ENCODE measurements around the gene RPTOR.
A peak's percentile ranks its signal among the peaks of the same experiment; 100 is the strongest.

Gene RPTOR

GRCh38 chr17:80689129-80689619, 144.5 kb downstream of the RPTOR start:
- H4K20me1 ChIP-seq (ENCODE audit: insufficient read depth, low read length): no peaks in the 10 kb centered on the region
- H3K4me3 ChIP-seq (ENCODE audit: low read depth, low read length, poor library complexity, severe bottlenecking): no peak overlapping the region
- TF ChIP-seq, protein P1, sequence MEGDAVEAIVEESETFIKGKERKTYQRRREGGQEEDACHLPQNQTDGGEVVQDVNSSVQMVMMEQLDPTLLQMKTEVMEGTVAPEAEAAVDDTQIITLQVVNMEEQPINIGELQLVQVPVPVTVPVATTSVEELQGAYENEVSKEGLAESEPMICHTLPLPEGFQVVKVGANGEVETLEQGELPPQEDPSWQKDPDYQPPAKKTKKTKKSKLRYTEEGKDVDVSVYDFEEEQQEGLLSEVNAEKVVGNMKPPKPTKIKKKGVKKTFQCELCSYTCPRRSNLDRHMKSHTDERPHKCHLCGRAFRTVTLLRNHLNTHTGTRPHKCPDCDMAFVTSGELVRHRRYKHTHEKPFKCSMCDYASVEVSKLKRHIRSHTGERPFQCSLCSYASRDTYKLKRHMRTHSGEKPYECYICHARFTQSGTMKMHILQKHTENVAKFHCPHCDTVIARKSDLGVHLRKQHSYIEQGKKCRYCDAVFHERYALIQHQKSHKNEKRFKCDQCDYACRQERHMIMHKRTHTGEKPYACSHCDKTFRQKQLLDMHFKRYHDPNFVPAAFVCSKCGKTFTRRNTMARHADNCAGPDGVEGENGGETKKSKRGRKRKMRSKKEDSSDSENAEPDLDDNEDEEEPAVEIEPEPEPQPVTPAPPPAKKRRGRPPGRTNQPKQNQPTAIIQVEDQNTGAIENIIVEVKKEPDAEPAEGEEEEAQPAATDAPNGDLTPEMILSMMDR (IDR thresholded peaks at IDR 0.05; ENCODE audit: low read length): no peak
- no peak for TF ChIP-seq EZH2 (IDR thresholded peaks at IDR 0.05; ENCODE audit: borderline replicate concordance, low read length)
- no peaks in the 10 kb centered on the region for H3K9me2 ChIP-seq (ENCODE audit: low read depth, low read length)
- H3K4me1 ChIP-seq (ENCODE audit: insufficient read depth, low read length, severe bottlenecking): peaks cover 32% of the 10 kb centered on the region
- no peak overlapping the region for H3K9ac ChIP-seq (ENCODE audit: low read length)
- no peak overlapping the region for H3K4me2 ChIP-seq (ENCODE audit: low read length)
- H3K9me3 ChIP-seq (ENCODE audit: low read length): no peaks in the 10 kb centered on the region
- no peak overlapping the region for H3K27ac ChIP-seq (ENCODE audit: low read depth, low read length, poor library complexity, severe bottlenecking)
- H3K36me3 ChIP-seq (ENCODE audit: insufficient read depth, low read length): peaks cover 6% of the 10 kb centered on the region; the same call in 1 of the 2 replicates
- no peaks in the 10 kb centered on the region for H3F3A ChIP-seq (ENCODE audit: insufficient read depth, low read length)
- H3K79me2 ChIP-seq (ENCODE audit: insufficient read depth, low read length): no peaks in the 10 kb centered on the region
- H2AFZ ChIP-seq (ENCODE audit: low read length): no peak overlapping the region
- H3K27me3 ChIP-seq (ENCODE audit: insufficient read depth, low read length): no peaks in the 10 kb centered on the region

- no peaks in the 10 kb centered on the region for H3K79me2 ChIP-seq (ENCODE audit: insufficient read depth, low read length)
Measured at GRCh38 chr17:80691784-80692183, 147.1 kb downstream of the RPTOR start.

DNA sequence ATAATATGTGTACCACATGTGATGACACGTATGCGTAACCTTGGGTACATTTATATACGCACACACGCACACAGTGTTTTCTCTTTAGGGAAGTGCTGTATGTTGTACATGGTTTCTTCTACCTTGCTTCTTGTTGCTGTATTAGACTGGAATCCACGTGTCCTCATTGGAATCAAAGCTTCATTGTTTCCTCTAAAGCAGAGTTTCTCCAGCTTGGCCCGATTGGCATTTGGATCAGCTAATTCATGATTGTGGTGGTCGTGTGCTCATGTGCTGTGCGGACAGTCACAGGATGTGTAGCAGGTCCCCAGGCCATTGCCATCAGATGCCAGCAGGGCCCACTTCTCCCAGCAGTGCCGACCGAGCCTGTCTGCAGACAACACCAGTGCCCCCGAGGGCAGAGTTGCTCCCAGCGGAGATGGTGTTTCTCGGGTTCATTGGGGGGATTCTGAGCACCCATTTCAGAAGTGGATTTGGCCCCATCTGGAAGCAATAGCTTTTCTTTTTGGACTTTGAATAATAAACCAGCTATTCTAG, 148.4 kb downstream of the RPTOR start:
- Histone ChIP-seq H3K79me2 (ENCODE audit: insufficient read depth, low read length) (no peaks in the 10 kb centered on the region), H3K36me3 (ENCODE audit: insufficient read depth, low read length) (no peaks in the 10 kb centered on the region), H3K4me3 (ENCODE audit: low read depth, low read length, poor library complexity, severe bottlenecking) (no peak overlapping the region), H3K4me2 (ENCODE audit: low read length) (no peak overlapping the region), H4K20me1 (ENCODE audit: insufficient read depth, low read length) (no peaks in the 10 kb centered on the region), H3K4me1 (ENCODE audit: insufficient read depth, low read length, severe bottlenecking) (peaks cover 54% of the 10 kb centered on the region), H3K27me3 (ENCODE audit: insufficient read depth, low read length) (no peaks in the 10 kb centered on the region), H2AFZ (ENCODE audit: low read length) (no peak overlapping the region), H3K9me3 (ENCODE audit: low read length) (no peaks in the 10 kb centered on the region), H3K27ac (ENCODE audit: low read depth, low read length, poor library complexity, severe bottlenecking) (peak overlapping the region; percentile 55), H3K9me2 (ENCODE audit: low read depth, low read length) (no peaks in the 10 kb centered on the region), H3F3A (ENCODE audit: insufficient read depth, low read length) (no peaks in the 10 kb centered on the region), H3K9ac (ENCODE audit: low read length) (no peak overlapping the region)
- TF ChIP-seq EZH2 (IDR thresholded peaks at IDR 0.05; ENCODE audit: borderline replicate concordance, low read length): no peak
- TF ChIP-seq, protein P1 (IDR thresholded peaks at IDR 0.05; ENCODE audit: low read length): no peak

More at GRCh38 chr17:80691784-80692183, 147.1 kb downstream of the RPTOR start:
- Histone ChIP-seq H3K36me3 (ENCODE audit: insufficient read depth, low read length) (no peaks in the 10 kb centered on the region), H3F3A (ENCODE audit: insufficient read depth, low read length) (no peaks in the 10 kb centered on the region), H3K9me3 (ENCODE audit: low read length) (no peaks in the 10 kb centered on the region), H4K20me1 (ENCODE audit: insufficient read depth, low read length) (no peaks in the 10 kb centered on the region), H3K4me3 (ENCODE audit: low read depth, low read length, poor library complexity, severe bottlenecking) (no peak overlapping the region), H3K27ac (ENCODE audit: low read depth, low read length, poor library complexity, severe bottlenecking) (peak overlapping the region; percentile 29), H3K9ac (ENCODE audit: low read length) (no peak overlapping the region), H3K27me3 (ENCODE audit: insufficient read depth, low read length) (no peaks in the 10 kb centered on the region), H3K9me2 (ENCODE audit: low read depth, low read length) (no peaks in the 10 kb centered on the region), H3K4me2 (ENCODE audit: low read length) (no peak overlapping the region), H3K4me1 (ENCODE audit: insufficient read depth, low read length, severe bottlenecking) (peaks cover 47% of the 10 kb centered on the region), H2AFZ (ENCODE audit: low read length) (no peak overlapping the region)
- TF ChIP-seq, protein P1 (IDR thresholded peaks at IDR 0.05; ENCODE audit: low read length): no peak
- TF ChIP-seq EZH2 (IDR thresholded peaks at IDR 0.05; ENCODE audit: borderline replicate concordance, low read length): no peak

Measured in OCI-LY1 (cell line).